Liver (tissue), 3 donors: Measurements from ENCODE around the gene SLC22A5.

Experiments
- CTCF ChIP-seq: fragments of 150-350 bp; IDR thresholded peaks from 2 replicates; pipeline ENCODE4 v1.5.1; 2017; ENCODE audit warnings: improper control_type of control experiment, low read depth, low read length; ENCODE audit not compliant: missing input control
- EGR1 ChIP-seq, 2 donors: IDR thresholded peaks; 2 replicates each; pipeline ENCODE4 v1.6.1; 2016 to 2018; ENCODE audit warnings: antibody characterized with exemption in 2 of 2, low read depth in 2 of 2
- FOXA1 ChIP-seq: IDR thresholded peaks from 2 replicates; pipeline ENCODE4 v1.6.1; 2016; ENCODE audit warnings: antibody characterized with exemption
- FOXA2 ChIP-seq: IDR thresholded peaks from 2 replicates; pipeline ENCODE4 v1.6.1; 2016; ENCODE audit warnings: antibody characterized with exemption
- GABPA ChIP-seq, 2 donors: IDR thresholded peaks in 1 of 2; conservative IDR thresholded peaks in 1 of 2; 2 replicates each; pipeline ENCODE4 v1.6.1; 2016; ENCODE audit warnings: antibody characterized with exemption in 2 of 2, mild to moderate bottlenecking in 1 of 2, moderate library complexity in 1 of 2
- HNF4A ChIP-seq, 2 donors: conservative IDR thresholded peaks; 2 replicates each; pipeline ENCODE4 v1.6.1; 2016; ENCODE audit warnings: antibody characterized with exemption in 2 of 2, mild to moderate bottlenecking in 2 of 2
- MAX ChIP-seq: IDR thresholded peaks from 2 replicates; pipeline ENCODE4 v1.6.1; 2016; ENCODE audit warnings: antibody characterized with exemption
- RAD21 ChIP-seq, 2 donors: IDR thresholded peaks; 2 replicates each; pipeline ENCODE4 v1.6.1; 2016; ENCODE audit warnings: antibody characterized with exemption in 2 of 2, mild to moderate bottlenecking in 2 of 2
- REST ChIP-seq: IDR thresholded peaks from 2 replicates; pipeline ENCODE4 v1.6.1; 2016; ENCODE audit warnings: antibody characterized with exemption, mild to moderate bottlenecking
- RXRA ChIP-seq, 2 donors: IDR thresholded peaks; 2 replicates each; pipeline ENCODE4 v1.6.1; 2017 to 2018; ENCODE audit warnings: antibody characterized with exemption in 2 of 2, mild to moderate bottlenecking in 1 of 2
- SP1 ChIP-seq: IDR thresholded peaks from 2 replicates; pipeline ENCODE4 v1.6.1; 2018; ENCODE audit warnings: antibody characterized with exemption, mild to moderate bottlenecking
- TAF1 ChIP-seq: conservative IDR thresholded peaks from 2 replicates; pipeline ENCODE4 v1.6.1; 2016; ENCODE audit warnings: antibody characterized with exemption, mild to moderate bottlenecking
- YY1 ChIP-seq: IDR thresholded peaks from 2 replicates; pipeline ENCODE4 v1.6.1; 2016; ENCODE audit warnings: antibody characterized with exemption, mild to moderate bottlenecking
- ZBTB33 ChIP-seq: IDR thresholded peaks from 2 replicates; pipeline ENCODE4 v1.6.1; 2016; ENCODE audit warnings: antibody characterized with exemption
- donor health status: healthy.
- donor health status: healthy.

- TF ChIP-seq CTCF (no peak), MAX (no peak), EGR1 (IDR thresholded peaks at IDR 0.05; ENCODE audit: low read depth in 2 of 2) (no peak), REST (no peak), TAF1 (no peak), RAD21 (IDR thresholded peaks at IDR 0.05) (no peak), SP1 (no peak), RXRA (IDR thresholded peaks at IDR 0.05) (no peak), FOXA2 (no peak), YY1 (no peak), HNF4A (conservative IDR thresholded peaks at IDR 0.05) (no peak), ZBTB33 (no peak), GABPA (IDR thresholded peaks at IDR 0.05 in 1 of 2, conservative IDR thresholded peaks at IDR 0.05 in 1 of 2) (no peak), FOXA1 (no peak)
Observed at GRCh38 chr5:132425009-132425937, 55.8 kb downstream of the SLC22A5 start.
